Stimulated activated memory B cell treated with anti-CD40 and anti-IgM and Interleukin-4, amounts not matched to agents 10 μg/mL and 1 μg/mL and 100 μg/mL, for 72 hours (primary cell): ENCODE results near the gene SAMD4B.

Experiments
- ATAC-seq: fragments of 150-1000 bp; cut with Tn5 transposase; 2 replicates; pipeline ENCODE4 v1.10.0; 2021
- H3K27ac Mint-ChIP-seq: one replicate; pipeline ENCODE4 v1.8.0; 2022; ENCODE audit warnings: mild to moderate bottlenecking, mixed read lengths
- H3K27me3 Mint-ChIP-seq: one replicate; pipeline ENCODE4 v1.8.0; 2022; ENCODE audit warnings: mixed read lengths
- H3K36me3 Mint-ChIP-seq: one replicate; pipeline ENCODE4 v1.8.0; 2022; ENCODE audit warnings: mixed read lengths
- H3K4me1 Mint-ChIP-seq: one replicate; pipeline ENCODE4 v1.8.0; 2022; ENCODE audit warnings: mixed read lengths
- H3K4me3 Mint-ChIP-seq: one replicate; pipeline ENCODE4 v1.8.0; 2022; ENCODE audit warnings: mild to moderate bottlenecking, moderate library complexity, mixed read lengths
- H3K9me3 Mint-ChIP-seq: one replicate; pipeline ENCODE4 v1.8.0; 2022; ENCODE audit warnings: mixed read lengths

The SAMD4B gene

DNA sequence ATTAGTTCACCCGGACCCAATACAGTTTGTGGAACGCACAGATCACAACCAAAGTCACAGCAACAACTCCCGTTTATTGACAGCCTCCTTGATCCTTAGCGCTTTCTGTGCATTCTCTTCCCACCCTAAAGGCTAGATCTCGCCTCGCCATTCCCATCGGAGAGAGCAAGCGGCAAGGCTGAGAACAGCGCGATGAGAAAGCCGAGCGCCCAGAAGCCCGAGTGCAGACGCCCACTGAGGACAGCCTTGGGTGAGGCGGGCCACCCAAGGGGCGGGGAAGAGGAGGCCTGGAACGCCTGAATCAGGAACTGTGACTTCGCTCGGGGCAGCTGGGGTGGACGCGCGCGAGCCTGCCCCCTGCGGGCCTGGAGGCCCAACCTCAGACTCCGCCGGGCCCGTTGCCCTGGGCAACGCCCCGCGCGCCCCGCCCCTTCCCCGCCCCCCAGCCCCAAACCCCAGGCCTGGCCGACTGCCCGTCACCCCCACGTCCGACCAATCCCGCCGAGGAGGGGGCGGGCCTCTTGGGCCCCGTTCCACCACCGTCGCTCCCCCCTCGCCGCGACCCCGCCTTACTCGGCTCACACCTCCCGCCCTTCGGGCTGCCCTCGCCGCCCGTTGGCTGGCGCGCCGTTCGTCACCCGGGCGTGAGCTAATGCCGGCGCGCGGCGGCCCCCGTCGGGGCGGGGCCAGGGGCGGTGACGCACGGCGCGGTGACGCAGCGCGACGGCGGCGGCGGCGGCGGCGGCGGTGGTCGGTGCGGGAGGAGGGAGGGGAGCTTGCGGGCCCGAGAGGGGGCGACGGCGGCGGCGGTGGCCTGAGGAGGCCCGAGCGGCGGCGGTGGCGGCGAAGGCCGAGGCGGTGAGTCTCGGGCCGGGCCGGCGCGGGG is at the start of gene SAMD4B:
SAMD4B (plus strand) TSS at position 703 of the 886 bp plus-strand sequence. CDS start 14,473 bp downstream, outside the sequence.
- H3K27ac Mint-ChIP-seq = peak within 1 kb of the TSS; percentile 92

GRCh38 chr19:39293394-39293793 is 48.8 kb upstream of the SAMD4B start:
- Mint-ChIP-seq H3K27me3 (peaks cover 73% of the 10 kb centered on the region), H3K36me3 (no peaks in the 10 kb centered on the region), H3K27ac (no peak overlapping the region), H3K4me3 (no peak overlapping the region), H3K9me3 (no peaks in the 10 kb centered on the region), H3K4me1 (no peaks in the 10 kb centered on the region)
- no peak for ATAC-seq

More for the DNA sequence above, at the start of gene SAMD4B:
- peak; percentile 97 for ATAC-seq
- Mint-ChIP-seq H3K36me3 (peaks cover 21% of the 10 kb centered on the region), H3K27me3 (no peaks in the 10 kb centered on the region), H3K9me3 (no peaks in the 10 kb centered on the region), H3K4me1 (peaks cover 66% of the 10 kb centered on the region), H3K4me3 (peak within 1 kb of the TSS; percentile 92)

GRCh38 chr19:39296055-39296645 is 46.1 kb upstream of the SAMD4B start, which contains the start of gene IFNL1:
Gene IFNL1 (plus strand): TSS chr19:39296407. CDS start chr19:39296422, 15 bp downstream.
- H3K27me3 Mint-ChIP-seq = peaks cover 60% of the 10 kb centered on the region
- H3K4me3 Mint-ChIP-seq = no peak within 1 kb of the TSS
- no peaks in the 10 kb centered on the region for H3K36me3 Mint-ChIP-seq
- H3K27ac Mint-ChIP-seq = no peak within 1 kb of the TSS
- H3K4me1 Mint-ChIP-seq = no peaks in the 10 kb centered on the region
- no peak for ATAC-seq
- H3K9me3 Mint-ChIP-seq = no peaks in the 10 kb centered on the region

GRCh38 chr19:39296906-39297305 is 45.3 kb upstream of the SAMD4B start:
- H3K9me3 Mint-ChIP-seq = no peaks in the 10 kb centered on the region
- H3K4me1 Mint-ChIP-seq = no peaks in the 10 kb centered on the region
- no peak overlapping the region for H3K4me3 Mint-ChIP-seq
- ATAC-seq = no peak
- H3K27me3 Mint-ChIP-seq = peaks cover 54% of the 10 kb centered on the region
- no peak overlapping the region for H3K27ac Mint-ChIP-seq
- H3K36me3 Mint-ChIP-seq = no peaks in the 10 kb centered on the region

DNA sequence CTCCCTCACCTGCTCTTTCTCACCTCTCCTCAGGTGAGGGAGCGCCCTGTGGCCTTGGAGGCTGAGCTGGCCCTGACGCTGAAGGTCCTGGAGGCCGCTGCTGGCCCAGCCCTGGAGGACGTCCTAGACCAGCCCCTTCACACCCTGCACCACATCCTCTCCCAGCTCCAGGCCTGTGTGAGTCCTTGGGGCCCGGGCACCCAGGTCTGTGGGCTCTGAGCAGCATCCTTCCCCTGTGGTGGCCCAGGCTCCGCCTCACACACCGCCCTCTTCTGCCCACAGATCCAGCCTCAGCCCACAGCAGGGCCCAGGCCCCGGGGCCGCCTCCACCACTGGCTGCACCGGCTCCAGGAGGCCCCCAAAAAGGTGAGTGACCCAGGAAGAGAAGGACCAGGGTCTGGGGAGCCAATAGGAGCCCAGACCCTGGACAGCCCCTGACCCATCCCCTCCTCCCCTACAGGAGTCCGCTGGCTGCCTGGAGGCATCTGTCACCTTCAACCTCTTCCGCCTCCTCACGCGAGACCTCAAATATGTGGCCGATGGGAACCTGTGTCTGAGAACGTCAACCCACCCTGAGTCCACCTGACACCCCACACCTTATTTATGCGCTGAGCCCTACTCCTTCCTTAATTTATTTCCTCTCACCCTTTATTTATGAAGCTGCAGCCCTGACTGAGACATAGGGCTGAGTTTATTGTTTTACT is 44.1 kb upstream of the SAMD4B start:
- no peak for ATAC-seq
- H3K4me3 Mint-ChIP-seq = no peak overlapping the region
- no peaks in the 10 kb centered on the region for H3K4me1 Mint-ChIP-seq
- H3K9me3 Mint-ChIP-seq = no peaks in the 10 kb centered on the region
- H3K27ac Mint-ChIP-seq = no peak overlapping the region
- peaks cover 50% of the 10 kb centered on the region for H3K27me3 Mint-ChIP-seq
- no peaks in the 10 kb centered on the region for H3K36me3 Mint-ChIP-seq

GRCh38 chr19:39299404-39299803 is 42.8 kb upstream of the SAMD4B start:
- H3K4me3 Mint-ChIP-seq = no peak overlapping the region
- H3K27me3 Mint-ChIP-seq = peaks cover 45% of the 10 kb centered on the region
- H3K4me1 Mint-ChIP-seq = no peaks in the 10 kb centered on the region
- H3K36me3 Mint-ChIP-seq = no peaks in the 10 kb centered on the region
- H3K9me3 Mint-ChIP-seq = peaks cover 3% of the 10 kb centered on the region
- no peak for ATAC-seq
- no peak overlapping the region for H3K27ac Mint-ChIP-seq

GRCh38 chr19:39299832-39300231 is 42.4 kb upstream of the SAMD4B start:
- Mint-ChIP-seq H3K27ac (no peak overlapping the region), H3K9me3 (peaks cover 3% of the 10 kb centered on the region), H3K27me3 (peaks cover 45% of the 10 kb centered on the region), H3K4me3 (no peak overlapping the region), H3K4me1 (no peaks in the 10 kb centered on the region), H3K36me3 (no peaks in the 10 kb centered on the region)
- no peak for ATAC-seq

DNA sequence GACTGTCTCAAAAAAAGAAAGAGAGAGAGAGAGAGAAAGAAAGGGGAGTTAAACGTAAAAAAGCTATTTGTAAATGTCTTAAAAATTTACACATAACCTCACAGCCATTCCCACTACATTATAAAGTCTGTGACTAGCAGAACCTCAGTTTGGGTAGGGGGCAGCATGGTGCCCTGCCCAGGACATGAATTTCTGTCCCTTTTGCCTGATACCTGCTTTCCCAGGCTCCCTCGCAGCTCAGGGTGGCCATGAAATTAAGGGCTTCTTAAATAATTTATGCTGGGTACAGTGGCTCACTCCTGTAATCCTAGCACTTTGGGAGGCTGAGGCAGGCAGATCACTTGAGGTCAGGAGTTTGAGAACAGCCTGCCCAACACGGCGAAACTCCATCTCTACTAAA is 41.2 kb upstream of the SAMD4B start:
- Mint-ChIP-seq H3K36me3 (no peaks in the 10 kb centered on the region), H3K27ac (no peak overlapping the region), H3K4me3 (no peak overlapping the region), H3K4me1 (no peaks in the 10 kb centered on the region), H3K9me3 (peaks cover 3% of the 10 kb centered on the region), H3K27me3 (peaks cover 57% of the 10 kb centered on the region)
- ATAC-seq = no peak

DNA sequence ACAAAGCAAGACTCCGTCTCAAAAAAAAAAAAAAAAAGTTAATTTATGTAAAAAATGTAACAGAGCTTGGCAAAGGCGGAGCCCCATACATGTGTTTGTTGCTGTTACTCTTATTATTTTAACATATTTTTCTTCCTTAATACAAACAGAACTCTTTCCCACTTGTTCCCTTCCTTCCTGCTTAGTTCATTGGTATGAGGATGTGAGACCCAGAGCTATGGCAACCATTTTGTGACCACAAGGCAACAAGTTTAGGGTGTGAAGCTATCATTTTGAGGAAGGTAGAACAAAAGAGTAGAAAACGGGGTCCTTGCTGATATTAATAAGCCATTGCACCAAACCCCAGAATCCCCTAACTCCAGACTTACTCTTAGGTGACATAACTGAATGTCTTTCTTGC is 40.7 kb upstream of the SAMD4B start:
- no peak for ATAC-seq
- H3K27me3 Mint-ChIP-seq = peaks cover 60% of the 10 kb centered on the region
- H3K4me3 Mint-ChIP-seq = no peak overlapping the region
- H3K9me3 Mint-ChIP-seq = peaks cover 3% of the 10 kb centered on the region
- H3K27ac Mint-ChIP-seq = no peak overlapping the region
- H3K4me1 Mint-ChIP-seq = no peaks in the 10 kb centered on the region
- H3K36me3 Mint-ChIP-seq = peaks cover 1% of the 10 kb centered on the region

- Mint-ChIP-seq H3K4me1 (no peaks in the 10 kb centered on the region), H3K36me3 (peaks cover 8% of the 10 kb centered on the region), H3K27ac (no peak overlapping the region), H3K9me3 (peaks cover 3% of the 10 kb centered on the region), H3K4me3 (no peak overlapping the region), H3K27me3 (peaks cover 45% of the 10 kb centered on the region)
- no peak for ATAC-seq
Observed at GRCh38 chr19:39303373-39304184, 38.6 kb upstream of the SAMD4B start.

DNA sequence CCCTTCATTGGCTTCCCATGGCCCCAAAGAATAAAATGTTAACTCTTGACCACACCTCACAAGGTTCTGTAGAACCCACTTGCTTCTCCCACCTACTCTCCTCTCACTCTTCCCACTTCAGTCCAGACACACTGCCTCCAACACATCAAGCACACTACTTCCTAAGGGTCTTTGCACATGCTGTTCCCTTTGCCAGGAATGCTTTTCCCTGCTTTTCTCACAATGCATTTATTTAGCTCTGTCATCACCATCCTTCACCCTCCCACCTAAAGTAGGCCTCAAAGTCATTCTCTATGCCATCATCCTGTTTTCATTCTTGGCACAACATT is 38.1 kb upstream of the SAMD4B start:
- no peak overlapping the region for H3K4me3 Mint-ChIP-seq
- H3K27me3 Mint-ChIP-seq = peaks cover 43% of the 10 kb centered on the region
- no peak overlapping the region for H3K27ac Mint-ChIP-seq
- H3K4me1 Mint-ChIP-seq = no peaks in the 10 kb centered on the region
- ATAC-seq = no peak
- peaks cover 13% of the 10 kb centered on the region for H3K36me3 Mint-ChIP-seq
- peaks cover 3% of the 10 kb centered on the region for H3K9me3 Mint-ChIP-seq

- Mint-ChIP-seq H3K36me3 (peaks cover 13% of the 10 kb centered on the region), H3K4me3 (no peak overlapping the region), H3K27me3 (peaks cover 43% of the 10 kb centered on the region), H3K9me3 (peaks cover 3% of the 10 kb centered on the region), H3K4me1 (no peaks in the 10 kb centered on the region), H3K27ac (no peak overlapping the region)
- no peak for ATAC-seq
Observed at GRCh38 chr19:39304701-39305571, 37.3 kb upstream of the SAMD4B start.

DNA sequence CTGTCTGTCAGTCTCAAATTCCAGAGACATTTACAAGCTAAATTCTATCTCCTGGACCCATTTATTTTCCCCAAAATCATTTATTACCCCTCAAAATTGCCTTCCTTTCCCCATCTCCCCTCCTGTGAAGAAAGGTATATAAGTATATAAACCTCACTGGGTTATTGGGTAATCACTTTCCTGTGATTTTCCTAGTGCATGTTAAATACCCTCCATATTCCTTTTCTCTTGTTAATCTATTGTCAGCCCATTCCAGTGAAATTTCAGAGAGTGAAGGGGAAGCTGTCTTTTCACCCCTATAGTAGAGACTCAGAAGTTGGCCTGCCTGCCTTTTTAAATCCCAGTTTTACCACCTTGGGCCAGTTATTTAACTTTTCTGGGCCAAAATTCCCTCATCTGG is 36.1 kb upstream of the SAMD4B start:
- peaks cover 21% of the 10 kb centered on the region for H3K36me3 Mint-ChIP-seq
- H3K27me3 Mint-ChIP-seq = peaks cover 35% of the 10 kb centered on the region
- H3K27ac Mint-ChIP-seq = no peak overlapping the region
- peaks cover 5% of the 10 kb centered on the region for H3K4me1 Mint-ChIP-seq
- no peak for ATAC-seq
- H3K4me3 Mint-ChIP-seq = no peak overlapping the region
- H3K9me3 Mint-ChIP-seq = peaks cover 3% of the 10 kb centered on the region
